ENCODE data around the gene PRDM1.

Gene PRDM1

GRCh38 chr6:106050538-106050937 lies 35.6 kb upstream of the PRDM1 start:
- H3K9me3 ChIP-seq (ENCODE audit: low read depth, low read length), result no peaks in the 10 kb centered on the region
- DNase-seq (ENCODE audit: low read depth, low spot score), result no peak
- H3K36me3 ChIP-seq (ENCODE audit: insufficient read depth, low read length), result no peaks in the 10 kb centered on the region
- no peak for TF ChIP-seq EZH2 (IDR thresholded peaks at IDR 0.05)
- no peak for TF ChIP-seq FOXP2 (optimal IDR thresholded peaks at IDR 0.05; ENCODE audit: control extremely low read depth, extremely low read length, insufficient read depth)
- no peak for TF ChIP-seq POLR2AphosphoS5 (IDR thresholded peaks at IDR 0.05; ENCODE audit: borderline replicate concordance, low read depth, low read length)
- no peak overlapping the region for H3K9ac ChIP-seq (ENCODE audit: insufficient read length)
- no peak overlapping the region for H3K4me3 ChIP-seq
- no peak overlapping the region for H3K27ac ChIP-seq

DNA sequence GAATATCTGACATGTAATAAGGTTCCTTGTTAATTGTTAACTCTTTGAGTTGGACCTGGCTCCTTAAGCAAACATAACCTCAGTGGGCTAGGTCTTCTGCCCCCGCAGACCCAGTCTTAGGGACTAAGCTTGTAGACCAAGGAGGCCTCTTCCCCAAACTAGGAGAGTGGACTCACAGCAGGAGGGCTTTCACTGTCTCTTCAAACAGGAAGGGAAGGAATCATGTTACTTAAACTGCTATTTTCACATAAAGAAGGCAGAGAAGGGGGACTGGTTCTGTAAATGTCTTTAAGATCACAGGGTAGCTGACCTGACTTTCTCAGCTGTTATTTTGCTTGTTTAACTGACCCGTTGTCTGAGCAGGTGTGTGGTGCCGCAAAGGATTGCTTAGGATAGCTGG lies 34.9 kb upstream of the PRDM1 start:
- Histone ChIP-seq H3K36me3 (ENCODE audit: insufficient read depth, low read length) (no peaks in the 10 kb centered on the region), H3K9ac (ENCODE audit: insufficient read length) (no peak overlapping the region), H3K27ac (no peak overlapping the region), H3K9me3 (ENCODE audit: low read depth, low read length) (no peaks in the 10 kb centered on the region), H3K4me3 (no peak overlapping the region)
- no peak for TF ChIP-seq FOXP2 (optimal IDR thresholded peaks at IDR 0.05; ENCODE audit: control extremely low read depth, extremely low read length, insufficient read depth)
- TF ChIP-seq EZH2 (IDR thresholded peaks at IDR 0.05), result no peak
- TF ChIP-seq POLR2AphosphoS5 (IDR thresholded peaks at IDR 0.05; ENCODE audit: borderline replicate concordance, low read depth, low read length), result no peak
- no peak for DNase-seq (ENCODE audit: low read depth, low spot score)

GRCh38 chr6:106053484-106054205 lies 32.5 kb upstream of the PRDM1 start:
- no peak overlapping the region for H3K4me3 ChIP-seq
- no peaks in the 10 kb centered on the region for H3K9me3 ChIP-seq (ENCODE audit: low read depth, low read length)
- H3K9ac ChIP-seq (ENCODE audit: insufficient read length), result no peak overlapping the region
- TF ChIP-seq POLR2AphosphoS5 (IDR thresholded peaks at IDR 0.05; ENCODE audit: borderline replicate concordance, low read depth, low read length), result no peak
- TF ChIP-seq EZH2 (IDR thresholded peaks at IDR 0.05), result no peak
- no peak for TF ChIP-seq FOXP2 (optimal IDR thresholded peaks at IDR 0.05; ENCODE audit: control extremely low read depth, extremely low read length, insufficient read depth)
- no peak for DNase-seq (ENCODE audit: low read depth, low spot score)
- H3K36me3 ChIP-seq (ENCODE audit: insufficient read depth, low read length), result no peaks in the 10 kb centered on the region
- no peak overlapping the region for H3K27ac ChIP-seq

- TF ChIP-seq EZH2 (IDR thresholded peaks at IDR 0.05), result no peak
- DNase-seq (ENCODE audit: low read depth, low spot score), result no peak
- no peak overlapping the region for H3K9ac ChIP-seq (ENCODE audit: insufficient read length)
- no peak overlapping the region for H3K27ac ChIP-seq
- no peaks in the 10 kb centered on the region for H3K36me3 ChIP-seq (ENCODE audit: insufficient read depth, low read length)
- no peak overlapping the region for H3K4me3 ChIP-seq
- no peaks in the 10 kb centered on the region for H3K9me3 ChIP-seq (ENCODE audit: low read depth, low read length)
Measured at GRCh38 chr6:106055489-106055888, 30.6 kb upstream of the PRDM1 start.

- no peak overlapping the region for H3K4me3 ChIP-seq
- TF ChIP-seq FOXP2 (optimal IDR thresholded peaks at IDR 0.05; ENCODE audit: control extremely low read depth, extremely low read length, insufficient read depth) (no peak), POLR2AphosphoS5 (IDR thresholded peaks at IDR 0.05; ENCODE audit: borderline replicate concordance, low read depth, low read length) (no peak), EZH2 (IDR thresholded peaks at IDR 0.05) (no peak)
- H3K36me3 ChIP-seq (ENCODE audit: insufficient read depth, low read length), result no peaks in the 10 kb centered on the region
- no peaks in the 10 kb centered on the region for H3K9me3 ChIP-seq (ENCODE audit: low read depth, low read length)
- no peak for DNase-seq (ENCODE audit: low read depth, low spot score)
- H3K27ac ChIP-seq, result no peak overlapping the region
- H3K9ac ChIP-seq (ENCODE audit: insufficient read length), result no peak overlapping the region
Measured at GRCh38 chr6:106056060-106056745, 29.9 kb upstream of the PRDM1 start.

DNA sequence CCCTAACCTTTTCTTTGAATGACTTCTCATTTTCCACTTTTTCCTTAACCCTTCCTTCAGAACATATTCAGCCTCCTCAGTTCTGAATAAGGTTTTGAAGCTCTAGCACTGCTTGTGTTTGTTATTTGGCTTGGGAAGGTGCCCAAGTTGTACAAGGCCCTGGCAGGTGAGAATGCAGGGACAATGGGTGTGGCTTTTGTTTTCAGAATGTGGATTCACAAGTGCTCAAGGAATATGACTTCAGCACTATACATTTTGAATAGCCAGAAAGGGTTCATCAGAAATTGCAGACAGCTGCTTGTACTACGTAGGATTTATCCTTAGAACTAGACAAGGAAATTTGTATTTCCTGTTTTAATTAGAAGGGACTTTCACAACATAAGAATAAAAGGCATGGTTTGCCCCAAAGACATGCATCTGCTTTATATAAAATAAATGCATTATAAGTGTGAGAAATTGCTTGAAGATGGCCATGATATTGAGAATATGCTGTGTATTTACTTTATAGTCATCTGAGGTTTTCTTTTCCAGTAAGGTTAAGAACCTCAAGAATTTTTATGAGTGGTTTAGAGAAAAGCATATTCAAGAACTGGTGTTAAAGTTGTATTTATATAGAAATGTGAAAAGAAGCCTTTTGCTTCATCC lies 29.3 kb upstream of the PRDM1 start:
- H3K27ac ChIP-seq, result no peak overlapping the region
- peak; percentile 39 for DNase-seq (ENCODE audit: low read depth, low spot score)

GRCh38 chr6:106059331-106059730 lies 26.8 kb upstream of the PRDM1 start:
- Histone ChIP-seq H3K27ac (no peak overlapping the region), H3K4me3 (no peak overlapping the region), H3K36me3 (ENCODE audit: insufficient read depth, low read length) (no peaks in the 10 kb centered on the region), H3K9ac (ENCODE audit: insufficient read length) (no peak overlapping the region), H3K9me3 (ENCODE audit: low read depth, low read length) (no peaks in the 10 kb centered on the region)
- TF ChIP-seq EZH2 (IDR thresholded peaks at IDR 0.05), result no peak
- no peak for TF ChIP-seq FOXP2 (optimal IDR thresholded peaks at IDR 0.05; ENCODE audit: control extremely low read depth, extremely low read length, insufficient read depth)
- TF ChIP-seq POLR2AphosphoS5 (IDR thresholded peaks at IDR 0.05; ENCODE audit: borderline replicate concordance, low read depth, low read length), result no peak
- DNase-seq (ENCODE audit: low read depth, low spot score), result no peak

More for the DNA sequence above, 29.3 kb upstream of the PRDM1 start:
- TF ChIP-seq POLR2AphosphoS5 (IDR thresholded peaks at IDR 0.05; ENCODE audit: borderline replicate concordance, low read depth, low read length) (peak; percentile 16; the same call in 1 of the 2 replicates), FOXP2 (optimal IDR thresholded peaks at IDR 0.05; ENCODE audit: control extremely low read depth, extremely low read length, insufficient read depth) (no peak)
- H3K9ac ChIP-seq (ENCODE audit: insufficient read length), result no peak overlapping the region
- H3K9me3 ChIP-seq (ENCODE audit: low read depth, low read length), result no peaks in the 10 kb centered on the region
- H3K36me3 ChIP-seq (ENCODE audit: insufficient read depth, low read length), result no peaks in the 10 kb centered on the region
- no peak overlapping the region for H3K4me3 ChIP-seq

- no peak for DNase-seq (ENCODE audit: low read depth, low spot score)
- H3K27ac ChIP-seq, result no peak overlapping the region
- no peak overlapping the region for H3K4me3 ChIP-seq
Measured at GRCh38 chr6:106060167-106060566, 26.0 kb upstream of the PRDM1 start.

More at GRCh38 chr6:106060167-106060566, 26.0 kb upstream of the PRDM1 start:
- no peak overlapping the region for H3K9ac ChIP-seq (ENCODE audit: insufficient read length)
- H3K36me3 ChIP-seq (ENCODE audit: insufficient read depth, low read length), result no peaks in the 10 kb centered on the region
- TF ChIP-seq FOXP2 (optimal IDR thresholded peaks at IDR 0.05; ENCODE audit: control extremely low read depth, extremely low read length, insufficient read depth), result no peak
- no peak for TF ChIP-seq EZH2 (IDR thresholded peaks at IDR 0.05)
- no peak for TF ChIP-seq POLR2AphosphoS5 (IDR thresholded peaks at IDR 0.05; ENCODE audit: borderline replicate concordance, low read depth, low read length)
- H3K9me3 ChIP-seq (ENCODE audit: low read depth, low read length), result no peaks in the 10 kb centered on the region
